Aortic smooth muscle cell (primary cell): Measurements from ENCODE around the gene PERCC1. TPM values are rescaled to one million over a fixed set of nuclear protein-coding genes. Genes with fewer than 3 reads are reported as not detected.

Source experiments
- total RNA-seq: library from RNA; depleted of rRNA; stranded (reverse); fragments of >200 nt; gene quantifications from 2 replicates; pipeline ENCODE4 v1.2.3, GENCODE V29; 2014

PERCC1 gene
- not detected in 2 replicates for total RNA-seq

DNA sequence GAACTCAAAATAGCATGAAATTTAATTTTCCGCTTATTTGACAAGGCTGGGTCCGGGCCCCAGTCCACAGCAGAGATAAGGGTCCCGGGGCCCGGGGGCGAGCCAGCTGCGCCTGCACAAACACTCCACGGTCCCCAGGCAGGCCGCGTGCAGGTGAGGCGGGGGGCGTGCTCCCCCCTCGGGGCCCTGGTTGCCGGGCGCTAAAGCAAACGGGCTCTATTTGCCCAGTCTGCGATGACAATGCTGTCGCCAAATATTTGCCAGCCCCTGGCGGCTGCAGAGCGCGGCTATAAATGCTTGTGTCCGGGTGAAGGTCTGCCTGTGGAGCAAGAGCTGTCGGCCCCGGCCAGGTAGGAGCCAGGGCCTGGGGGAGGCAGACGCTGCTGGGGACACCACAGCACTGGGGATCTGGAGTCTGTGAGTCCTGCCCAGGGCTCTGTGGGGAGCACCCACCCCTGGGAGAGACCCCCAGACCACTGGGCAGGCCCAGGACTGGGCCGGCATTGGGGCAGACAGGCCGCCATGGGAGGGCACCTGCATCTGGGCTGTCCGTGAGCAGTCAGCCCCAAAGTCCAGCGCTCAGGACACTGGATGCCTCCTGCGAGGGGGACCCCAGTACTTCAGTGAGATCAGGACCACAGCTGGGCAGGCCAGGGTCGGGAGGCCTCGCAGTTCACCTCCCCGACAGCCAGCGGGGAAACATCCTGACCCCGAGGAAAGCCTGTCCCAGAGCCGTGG lies at the start of gene PERCC1:
Gene PERCC1, plus strand, starts transcription at position 320 of the 738 bp plus-strand sequence. CDS start 1,516 bp downstream, outside the sequence.

DNA sequence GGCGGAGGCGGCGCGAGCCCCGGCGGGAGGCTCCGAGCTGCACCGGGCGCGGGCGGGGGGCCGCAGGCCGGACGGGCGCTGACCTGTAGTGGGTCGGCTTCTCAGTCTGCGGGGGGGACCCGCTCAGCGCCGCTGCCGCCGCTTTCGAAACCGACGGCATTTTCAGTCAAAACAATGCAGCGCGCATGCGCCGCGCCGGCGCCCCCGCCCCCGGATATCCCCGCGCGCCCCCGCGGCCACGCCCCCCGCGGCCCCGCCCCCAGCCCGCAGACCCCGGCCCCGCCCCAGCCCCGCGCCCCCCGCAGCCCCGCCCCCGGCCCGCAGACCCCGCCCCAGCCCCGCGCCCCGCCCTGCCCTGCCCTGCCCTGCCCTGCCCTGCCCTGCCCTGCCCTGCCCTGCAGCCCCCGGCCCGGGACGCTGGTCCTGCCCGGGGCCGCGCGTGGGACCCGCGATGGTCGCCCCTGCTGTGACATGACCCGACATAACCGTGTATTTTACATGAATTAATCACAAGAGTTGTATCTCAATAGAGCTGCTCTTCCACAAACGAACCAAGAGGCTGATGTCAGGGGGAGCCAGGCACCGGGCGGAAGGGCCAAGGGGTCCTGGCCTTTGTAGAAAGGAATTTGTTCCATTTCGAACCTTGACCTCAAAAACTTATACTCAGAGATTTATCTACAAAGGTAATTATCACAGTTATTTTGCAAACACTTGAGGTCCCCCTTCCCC lies 16.2 kb upstream of the PERCC1 start, which contains the start of gene UNKL:
Gene UNKL, minus strand, starts transcription at position 173 of the 729 bp plus-strand sequence. Its CDS starts 13 bp downstream, at position 160.

GRCh38 chr16:1443980-1444729 lies 13.3 kb downstream of the PERCC1 start, which contains the start of gene CCDC154:
CCDC154 (minus strand) TSS chr16:1444556; CDS start chr16:1444322, 234 bp downstream.

GRCh38 chr16:1474796-1475551 lies 44.1 kb downstream of the PERCC1 start, which contains the start of gene CLCN7:
CLCN7 (minus strand) TSS chr16:1475028; CDS start chr16:1474974, 54 bp downstream.

Other genes with a start within 250 kb of the PERCC1 start
- not detected in 2 replicates for gene TPSG1, start 205.8 kb upstream of the PERCC1 start, total RNA-seq
- not detected in 2 replicates for gene TPSB2, start 200.9 kb upstream of the PERCC1 start, total RNA-seq
- gene TPSAB1, start 190.4 kb upstream of the PERCC1 start, total RNA-seq: not detected in 2 replicates
- gene TPSD1, start 175.0 kb upstream of the PERCC1 start, total RNA-seq: not detected in 2 replicates
- gene UBE2I, start 121.4 kb upstream of the PERCC1 start, total RNA-seq: 40.8 and 45.3 TPM in 2 replicates
- 0.92 and 1.2 TPM in 2 replicates for gene BAIAP3, start 97.4 kb upstream of the PERCC1 start, total RNA-seq
- 60.6 and 68.6 TPM in 2 replicates for gene TSR3, start 79.2 kb upstream of the PERCC1 start, total RNA-seq
- 44.0 and 48.4 TPM in 2 replicates for gene GNPTG, start 79.1 kb upstream of the PERCC1 start, total RNA-seq
- 4.6 and 6.5 TPM in 2 replicates for gene UNKL, start 16.4 kb upstream of the PERCC1 start, total RNA-seq
- 16.1 and 18.1 TPM in 2 replicates for gene UQCC4, start 10.3 kb upstream of the PERCC1 start, total RNA-seq
- gene CCDC154, start 13.5 kb downstream of the PERCC1 start, total RNA-seq: 0.26 and 0.37 TPM in 2 replicates
- gene CLCN7, start 44.0 kb downstream of the PERCC1 start, total RNA-seq: 60.4 and 81.6 TPM in 2 replicates
- gene PTX4, start 57.9 kb downstream of the PERCC1 start, total RNA-seq: 0.06 TPM in 1 of 2 replicates, not detected in the other
- gene TELO2, start 62.3 kb downstream of the PERCC1 start, total RNA-seq: 9.9 and 15.5 TPM in 2 replicates
- gene TMEM204, start 102.6 kb downstream of the PERCC1 start, total RNA-seq: 60.6 and 93.8 TPM in 2 replicates
- 23.6 and 27.0 TPM in 2 replicates for gene IFT140, start 181.0 kb downstream of the PERCC1 start, total RNA-seq
- 4.6 and 6.6 TPM in 2 replicates for gene CRAMP1, start 181.3 kb downstream of the PERCC1 start, total RNA-seq
- gene JPT2, start 247.2 kb downstream of the PERCC1 start, total RNA-seq: 22.6 and 24.3 TPM in 2 replicates